ENCODE results near the gene CTDP1. TPM values are rescaled to one million over a fixed set of nuclear protein-coding genes. Genes with fewer than 3 reads are reported as not detected.

CTDP1 gene
- total RNA-seq, 3 donors from 2014 or later, result 15.0 to 21.0 (median 19.9) TPM

- TF ChIP-seq POLR2A (IDR thresholded peaks at IDR 0.05), result no peak
- no peak for TF ChIP-seq POLR2AphosphoS5 (IDR thresholded peaks at IDR 0.05)
- no peak for TF ChIP-seq CTCF (IDR thresholded peaks at IDR 0.05)
- Histone ChIP-seq H3K9me3 (no peaks in the 10 kb centered on the region), H3K27ac (no peak overlapping the region), H3K4me1 (peaks cover 0 to 5% of the 10 kb centered on the region in 2 donors), H3K4me3 (no peak overlapping the region), H3K27me3 (no peaks in the 10 kb centered on the region), H3K36me3 (no peaks in the 10 kb centered on the region)
- DNase-seq (ENCODE audit: low spot score in 2 of 2), result no peak
- intact Hi-C loops (cut with DNase I; ENCODE audit: low total_unique reads), result no loop called here
Measured at GRCh38 chr18:79672490-79673276, 6.9 kb upstream of the CTDP1 start.

- no peak overlapping the region for H3K27ac ChIP-seq
- no peaks in the 10 kb centered on the region for H3K9me3 ChIP-seq
- H3K27me3 ChIP-seq, result no peaks in the 10 kb centered on the region
- TF ChIP-seq POLR2A (IDR thresholded peaks at IDR 0.05), result no peak
- TF ChIP-seq CTCF (IDR thresholded peaks at IDR 0.05), result no peak
- no peak for TF ChIP-seq POLR2AphosphoS5 (IDR thresholded peaks at IDR 0.05)
- intact Hi-C loops (cut with DNase I; ENCODE audit: low total_unique reads), result no loop called here
- H3K4me1 ChIP-seq, result peaks cover 5 to 23% of the 10 kb centered on the region in 2 donors
- DNase-seq (ENCODE audit: low spot score in 2 of 2), result no peak
- H3K4me3 ChIP-seq, result no peak overlapping the region
- no peaks in the 10 kb centered on the region for H3K36me3 ChIP-seq
Measured at GRCh38 chr18:79677221-79677620, 2.4 kb upstream of the CTDP1 start.

- H3K27ac ChIP-seq, result peak overlapping the region; percentile 97 to 98
- DNase-seq (ENCODE audit: low spot score in 2 of 2), result no peak
- TF ChIP-seq CTCF (IDR thresholded peaks at IDR 0.05) (no peak), POLR2A (IDR thresholded peaks at IDR 0.05) (no peak), POLR2AphosphoS5 (IDR thresholded peaks at IDR 0.05) (no peak)
- intact Hi-C loops (cut with DNase I; ENCODE audit: low total_unique reads), result no loop called here
- no peaks in the 10 kb centered on the region for H3K36me3 ChIP-seq
- no peaks in the 10 kb centered on the region for H3K27me3 ChIP-seq
- H3K9me3 ChIP-seq, result no peaks in the 10 kb centered on the region
- H3K4me1 ChIP-seq, result peaks cover 5 to 23% of the 10 kb centered on the region in 2 donors
- H3K4me3 ChIP-seq, result peak overlapping the region in 2 of 3 donors; percentile 97 to 98
Measured at GRCh38 chr18:79677840-79678239, 1.8 kb upstream of the CTDP1 start.

GRCh38 chr18:79678665-79679551, 695 bp upstream of the CTDP1 start:
- peak; percentile 99 for DNase-seq (ENCODE audit: low spot score in 2 of 2)
- intact Hi-C loops (cut with DNase I; ENCODE audit: low total_unique reads), result no loop called here
- H3K4me1 ChIP-seq, result peaks cover 5 to 23% of the 10 kb centered on the region in 2 donors
- no peaks in the 10 kb centered on the region for H3K27me3 ChIP-seq
- H3K9me3 ChIP-seq, result no peaks in the 10 kb centered on the region
- TF ChIP-seq POLR2A (IDR thresholded peaks at IDR 0.05), result peak; percentile 30
- TF ChIP-seq POLR2AphosphoS5 (IDR thresholded peaks at IDR 0.05), result peak; percentile 82 to 91 (median 91)
- TF ChIP-seq CTCF (IDR thresholded peaks at IDR 0.05), result no peak
- H3K36me3 ChIP-seq, result no peaks in the 10 kb centered on the region
- peak overlapping the region; percentile 86 to 98 (median 97) for H3K4me3 ChIP-seq
- peak overlapping the region; percentile 97 to 98 for H3K27ac ChIP-seq
